Smooth muscle cell (in vitro differentiated cells): Measurements from ENCODE around the gene TTLL13. TPM values are rescaled to one million over a fixed set of nuclear protein-coding genes. Genes with fewer than 3 reads are reported as not detected.
A peak's percentile ranks its signal among the peaks of the same experiment; 100 is the strongest.

Experiments used
- DNase-seq: peaks from one replicate; lab custom pipeline; 2025; ENCODE audit not compliant: unreplicated experiment; lab: John Stamatoyannopoulos, UW
- H2AFZ ChIP-seq: fragments of 200-600 bp; sonication (generic); 2 replicates; pipeline ENCODE4 v1.6.0; 2016; ENCODE audit warnings: antibody characterized with exemption, low read depth, mild to moderate bottlenecking
- H3F3A ChIP-seq: fragments of 200-600 bp; sonication (generic); 2 replicates; pipeline ENCODE4 v1.6.0; 2017; ENCODE audit warnings: antibody characterized with exemption, low read depth
- H3K27ac ChIP-seq: fragments of 200-600 bp; sonication (generic); 2 replicates; pipeline ENCODE4 v1.5.1; 2016; ENCODE audit warnings: low read depth, mild to moderate bottlenecking
- H3K27me3 ChIP-seq: fragments of 200-600 bp; sonication (generic); 2 replicates; pipeline ENCODE4 v1.6.1; 2016; ENCODE audit warnings: low read depth, mild to moderate bottlenecking
- H3K36me3 ChIP-seq: fragments of 200-600 bp; sonication (generic); 2 replicates; pipeline ENCODE4 v1.5.1; 2016; ENCODE audit warnings: low read depth
- H3K4me1 ChIP-seq: fragments of 200-600 bp; sonication (generic); 2 replicates; pipeline ENCODE4 v1.5.1; 2016; ENCODE audit warnings: low read depth
- H3K4me2 ChIP-seq: fragments of 200-600 bp; sonication (generic); 2 replicates; pipeline ENCODE4 v1.6.0; 2016; ENCODE audit warnings: mild to moderate bottlenecking
- H3K4me3 ChIP-seq: fragments of 200-600 bp; sonication (generic); 2 replicates; pipeline ENCODE4 v1.5.1; 2016; ENCODE audit warnings: mild to moderate bottlenecking
- H3K79me2 ChIP-seq: fragments of 200-600 bp; sonication (generic); 2 replicates; pipeline ENCODE4 v1.6.0; 2016; ENCODE audit warnings: low read depth, mild to moderate bottlenecking
- H3K9ac ChIP-seq: fragments of 200-600 bp; sonication (generic); 2 replicates; pipeline ENCODE4 v1.6.0; 2016; ENCODE audit warnings: low read depth
- H3K9me3 ChIP-seq: fragments of 200-600 bp; sonication (generic); replicated peaks from 2 replicates; pipeline ENCODE4 v1.5.1; 2016; ENCODE audit warnings: low read depth
- H4K20me1 ChIP-seq: fragments of 200-600 bp; sonication (generic); 2 replicates; pipeline ENCODE4 v1.6.0; 2016; ENCODE audit warnings: low read depth
- WGBS: methylation state at CpG from one replicate; pipeline ENCODE4 v1.1.7; 2016; ENCODE audit warnings: low lambda C conversion rate; 5-methylcytosine and 5-hydroxymethylcytosine counted together
- polyA plus RNA-seq: library from polyadenylated mRNA; unstranded; fragments of >200 nt; fragmentation: Nextera tagmentation; extraction: Ambion mirVana; gene quantifications from 2 replicates; pipeline ENCODE4 v1.2.1, GENCODE V29; 2016
- total RNA-seq: library from RNA; depleted of rRNA; stranded (reverse); fragments of >200 nt; gene quantifications from 2 replicates; pipeline ENCODE4 v1.2.3, GENCODE V29; 2014
- TF ChIP-seq, protein P1 (sequence below): fragments of 200-600 bp; sonication (generic); IDR thresholded peaks from 2 replicates; pipeline ENCODE4 v1.5.1; 2017; ENCODE audit warnings: borderline replicate concordance, mild to moderate bottlenecking, antibody characterized with exemption; ENCODE audit not compliant: insufficient read depth, poor library complexity, severe bottlenecking

TTLL13 gene
- total and polyA plus RNA-seq, 2 experiments from 2014 or later, result 0.15 to 0.36 TPM

DNA sequence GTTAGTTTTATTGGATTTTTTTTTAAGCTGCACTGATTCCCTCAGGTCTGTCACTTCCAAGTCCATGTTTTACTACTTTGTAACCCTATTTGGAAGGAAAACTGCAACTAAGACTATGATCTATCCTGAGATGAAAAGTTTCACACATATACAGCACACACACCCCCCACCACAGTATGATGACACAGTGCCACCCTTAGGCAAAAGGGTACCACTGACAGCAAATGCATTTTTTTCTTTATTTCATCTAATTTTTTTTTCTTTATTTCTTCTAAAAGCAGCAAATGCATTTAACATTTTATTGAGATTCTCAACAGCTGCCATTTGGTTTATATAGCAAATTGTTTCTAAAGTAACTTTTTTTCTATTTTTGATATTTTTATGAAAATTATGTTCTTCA lies 37.3 kb downstream of the TTLL13 start:
- Histone ChIP-seq H3K9me3 (no peaks in the 10 kb centered on the region), H4K20me1 (no peaks in the 10 kb centered on the region), H3K27me3 (no peaks in the 10 kb centered on the region), H3K36me3 (no peaks in the 10 kb centered on the region), H3K4me3 (no peak overlapping the region), H3K9ac (no peak overlapping the region), H3K4me1 (no peaks in the 10 kb centered on the region), H3F3A (no peaks in the 10 kb centered on the region), H3K79me2 (no peaks in the 10 kb centered on the region), H2AFZ (no peak overlapping the region), H3K27ac (no peak overlapping the region), H3K4me2 (no peak overlapping the region)
- DNase-seq, result no peak
- TF ChIP-seq, protein P1, sequence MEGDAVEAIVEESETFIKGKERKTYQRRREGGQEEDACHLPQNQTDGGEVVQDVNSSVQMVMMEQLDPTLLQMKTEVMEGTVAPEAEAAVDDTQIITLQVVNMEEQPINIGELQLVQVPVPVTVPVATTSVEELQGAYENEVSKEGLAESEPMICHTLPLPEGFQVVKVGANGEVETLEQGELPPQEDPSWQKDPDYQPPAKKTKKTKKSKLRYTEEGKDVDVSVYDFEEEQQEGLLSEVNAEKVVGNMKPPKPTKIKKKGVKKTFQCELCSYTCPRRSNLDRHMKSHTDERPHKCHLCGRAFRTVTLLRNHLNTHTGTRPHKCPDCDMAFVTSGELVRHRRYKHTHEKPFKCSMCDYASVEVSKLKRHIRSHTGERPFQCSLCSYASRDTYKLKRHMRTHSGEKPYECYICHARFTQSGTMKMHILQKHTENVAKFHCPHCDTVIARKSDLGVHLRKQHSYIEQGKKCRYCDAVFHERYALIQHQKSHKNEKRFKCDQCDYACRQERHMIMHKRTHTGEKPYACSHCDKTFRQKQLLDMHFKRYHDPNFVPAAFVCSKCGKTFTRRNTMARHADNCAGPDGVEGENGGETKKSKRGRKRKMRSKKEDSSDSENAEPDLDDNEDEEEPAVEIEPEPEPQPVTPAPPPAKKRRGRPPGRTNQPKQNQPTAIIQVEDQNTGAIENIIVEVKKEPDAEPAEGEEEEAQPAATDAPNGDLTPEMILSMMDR, result peak; percentile 39

DNA sequence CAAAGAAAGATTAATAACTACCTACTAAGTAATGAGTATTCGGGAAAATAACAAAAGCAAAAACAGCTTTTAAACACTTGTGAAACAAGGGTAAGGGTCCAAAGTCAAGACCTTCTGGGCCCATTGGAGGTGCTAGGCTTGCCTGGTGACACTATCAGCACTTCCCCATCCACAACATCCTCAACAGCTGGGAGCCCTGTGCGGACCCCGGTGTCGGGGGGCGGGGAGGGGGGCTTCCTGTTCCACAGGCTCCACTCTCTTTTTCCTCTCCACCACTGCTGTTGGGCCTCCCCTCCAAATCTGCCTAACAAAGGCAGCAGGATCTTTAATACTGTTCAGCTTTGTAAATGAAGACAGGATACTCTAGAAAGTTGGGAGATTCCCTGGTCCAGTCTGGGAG lies 37.7 kb downstream of the TTLL13 start:
- Histone ChIP-seq H3K4me1 (no peaks in the 10 kb centered on the region), H3F3A (no peaks in the 10 kb centered on the region), H3K9me3 (no peaks in the 10 kb centered on the region), H2AFZ (no peak overlapping the region), H3K9ac (no peak overlapping the region), H3K27me3 (no peaks in the 10 kb centered on the region), H4K20me1 (no peaks in the 10 kb centered on the region), H3K4me2 (no peak overlapping the region), H3K4me3 (no peak overlapping the region), H3K27ac (no peak overlapping the region), H3K79me2 (no peaks in the 10 kb centered on the region), H3K36me3 (no peaks in the 10 kb centered on the region)
- TF ChIP-seq, protein P1, result no peak
- WGBS, result 56% methylated on average over 5 of the region's 5 CpGs
- DNase-seq, result no peak

DNA sequence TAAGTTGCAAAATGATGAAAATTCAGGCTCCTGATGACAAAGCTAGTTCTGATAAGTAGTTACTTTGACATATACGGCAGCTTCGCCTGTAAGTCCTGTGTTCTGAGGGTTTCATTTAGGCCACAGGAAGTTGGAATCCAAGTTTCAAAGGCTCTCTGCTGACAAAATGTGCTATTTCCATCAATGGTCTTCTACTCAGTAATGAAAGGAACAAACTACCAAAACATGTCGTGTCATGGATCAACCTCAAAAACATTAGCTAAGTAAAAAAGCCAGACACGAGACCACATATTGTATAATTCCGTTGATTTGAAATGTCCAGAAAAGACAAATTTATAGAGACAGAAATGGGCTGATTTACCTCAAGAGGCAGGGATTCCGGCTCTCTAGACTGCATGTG lies 38.6 kb downstream of the TTLL13 start:
- Histone ChIP-seq H3K4me2 (no peak overlapping the region), H3K9me3 (no peaks in the 10 kb centered on the region), H3K4me3 (no peak overlapping the region), H3K27me3 (no peaks in the 10 kb centered on the region), H3K4me1 (no peaks in the 10 kb centered on the region), H3K9ac (no peak overlapping the region), H4K20me1 (no peaks in the 10 kb centered on the region), H3K36me3 (no peaks in the 10 kb centered on the region), H3K27ac (no peak overlapping the region), H2AFZ (no peak overlapping the region), H3F3A (no peaks in the 10 kb centered on the region), H3K79me2 (no peaks in the 10 kb centered on the region)
- TF ChIP-seq, protein P1, result no peak
- 97% methylated on average over 6 of the region's 6 CpGs for WGBS
- no peak for DNase-seq

DNA sequence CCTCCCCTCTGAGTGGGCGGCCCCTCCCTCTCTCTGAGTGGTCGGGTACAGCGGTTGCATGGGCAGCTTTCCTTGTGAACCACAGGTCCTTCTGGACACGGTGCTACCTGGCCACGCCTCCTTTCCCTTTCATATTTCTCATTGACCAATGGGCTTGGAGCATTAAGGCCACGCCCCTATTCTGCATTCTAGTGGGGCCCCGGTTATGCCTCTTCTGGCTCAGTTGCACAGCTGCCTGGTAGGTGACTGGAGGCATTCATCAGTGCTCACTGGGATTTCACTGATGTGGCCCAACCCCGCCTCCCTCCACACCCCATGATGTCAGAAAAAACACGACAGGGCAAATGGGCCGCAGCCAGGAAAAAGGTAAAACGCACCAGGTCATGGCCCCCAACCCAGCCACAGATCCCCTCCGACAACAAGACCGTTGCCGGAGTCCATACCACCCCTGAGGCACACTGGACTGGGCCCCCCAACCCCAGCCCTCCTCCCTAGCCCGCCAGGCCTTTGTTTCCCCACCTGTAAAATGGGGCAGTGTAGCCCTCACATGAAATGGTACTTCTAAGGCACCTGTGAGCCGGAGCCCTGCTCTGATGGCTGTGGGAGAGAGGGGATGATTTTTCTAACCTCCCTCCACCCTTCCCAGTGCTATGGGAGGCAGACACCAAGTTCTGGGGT lies 42.5 kb downstream of the TTLL13 start:
- no peaks in the 10 kb centered on the region for H3K36me3 ChIP-seq
- 91% methylated on average over 16 of the region's 16 CpGs for WGBS
- no peak overlapping the region for H3K4me3 ChIP-seq
- no peak overlapping the region for H3K27ac ChIP-seq
- H3K9me3 ChIP-seq, result no peaks in the 10 kb centered on the region
- TF ChIP-seq, protein P1, result no peak
- no peaks in the 10 kb centered on the region for H3K4me1 ChIP-seq
- no peak overlapping the region for H3K9ac ChIP-seq
- no peaks in the 10 kb centered on the region for H3K79me2 ChIP-seq
- no peaks in the 10 kb centered on the region for H3K27me3 ChIP-seq
- no peaks in the 10 kb centered on the region for H3F3A ChIP-seq
- no peaks in the 10 kb centered on the region for H4K20me1 ChIP-seq
- no peak for DNase-seq
- no peak overlapping the region for H2AFZ ChIP-seq
- H3K4me2 ChIP-seq, result no peak overlapping the region
